ENCODE results near the gene MIXL1.
"Not testable (repeated sequence)": the region's sequence is repeated elsewhere in the genome, so short reads cannot be mapped to it uniquely, and the experiment has no call there.

The MIXL1 gene

DNA sequence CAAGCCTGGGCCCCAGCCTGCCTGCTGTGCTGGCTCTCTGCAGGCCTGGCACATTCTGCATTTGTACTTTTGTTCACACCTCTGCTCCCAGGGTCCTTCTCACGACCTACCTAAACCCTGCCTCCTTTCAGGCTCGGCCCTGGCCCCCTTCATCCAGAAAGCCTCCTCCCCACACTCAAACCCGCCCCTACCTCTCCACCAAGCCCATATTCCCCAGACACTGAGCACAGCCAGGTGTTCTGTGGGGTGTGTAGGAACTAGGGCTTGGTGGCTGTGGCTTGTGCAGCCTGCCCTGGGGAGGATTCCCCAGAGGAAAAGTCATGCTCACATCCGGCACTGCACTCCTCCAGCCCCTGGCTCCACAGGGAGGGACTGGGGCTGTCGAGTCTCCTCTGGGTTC lies 8.2 kb upstream of the MIXL1 start:
- no peak for DNase-seq (ENCODE audit: low read depth in 2 of 2)

DNA sequence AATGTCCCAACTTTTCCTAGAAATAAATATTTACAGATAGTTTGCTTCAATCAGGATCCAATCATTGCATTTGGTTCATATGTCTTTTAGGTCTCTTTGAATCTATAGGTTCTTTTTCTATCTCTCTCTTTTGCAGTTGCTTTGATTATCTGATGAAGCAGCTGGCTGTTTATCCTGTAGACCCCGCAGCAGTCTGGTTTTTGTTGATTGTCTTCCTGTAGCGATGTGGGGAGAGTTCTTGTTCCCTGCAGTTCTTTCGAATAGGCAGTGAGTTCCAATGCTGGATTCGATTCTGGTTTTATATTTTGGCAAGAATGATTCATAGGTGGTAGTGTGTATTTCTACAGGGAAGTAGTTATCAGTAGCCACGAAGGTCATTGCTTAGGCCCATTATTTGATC lies 7.4 kb upstream of the MIXL1 start:
- DNase-seq (ENCODE audit: low read depth in 2 of 2) = no peak

DNA sequence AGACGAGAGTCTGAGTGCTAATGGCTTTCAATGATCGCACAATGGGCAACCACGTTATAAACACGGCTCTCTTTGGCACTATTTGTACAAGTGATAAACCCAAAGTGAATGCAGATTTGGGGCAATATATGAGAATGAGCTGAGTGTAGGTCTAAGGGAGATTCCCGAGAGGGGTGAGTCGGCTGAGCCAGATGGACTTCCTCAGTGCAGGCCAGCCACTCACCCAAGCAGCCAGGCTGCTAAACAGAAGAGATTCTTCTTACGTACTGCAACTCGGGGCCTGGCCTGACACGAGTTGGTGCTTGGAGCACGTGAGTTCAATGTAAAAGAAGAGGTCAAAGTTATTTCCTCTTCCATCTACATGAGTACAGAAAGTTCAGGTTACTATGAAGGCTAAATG lies 6.2 kb upstream of the MIXL1 start:
- no peak for DNase-seq (ENCODE audit: low read depth in 2 of 2)

DNA sequence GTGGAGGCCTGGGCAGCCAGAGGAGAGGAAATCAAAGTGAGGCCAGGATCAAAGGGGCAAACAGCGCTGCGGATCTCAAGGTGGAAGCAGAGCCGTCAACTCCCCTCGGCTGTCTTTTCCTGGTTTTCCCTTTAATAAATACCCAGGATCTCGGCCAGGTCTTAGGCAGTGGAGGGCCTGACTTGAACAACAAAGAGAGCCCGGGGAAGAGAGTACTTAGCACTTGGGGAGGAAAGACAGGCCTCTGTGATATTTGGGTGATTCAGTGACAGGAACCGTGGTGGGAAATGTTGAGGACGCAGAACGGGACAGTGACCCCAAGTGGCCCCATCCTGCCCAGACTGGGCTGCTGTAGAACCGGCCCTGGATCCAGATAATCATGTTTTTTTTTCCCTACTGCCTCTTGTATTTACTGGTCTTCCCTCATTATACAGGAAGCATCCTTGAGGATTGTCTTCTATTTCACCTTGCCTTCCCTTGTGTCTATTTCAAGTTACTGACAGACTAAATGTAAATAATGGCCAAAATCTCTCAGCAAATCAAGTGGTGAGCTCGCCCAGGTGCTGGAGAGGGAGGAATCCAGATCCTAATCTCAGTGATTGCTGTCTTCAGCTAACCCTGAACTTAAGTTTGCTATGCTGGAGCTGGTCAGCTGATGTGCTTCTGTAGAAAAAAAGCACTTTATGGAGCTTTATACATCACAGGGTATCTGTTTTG lies 2.8 kb upstream of the MIXL1 start:
- DNase-seq (ENCODE audit: low read depth in 2 of 2) = no peak

DNA sequence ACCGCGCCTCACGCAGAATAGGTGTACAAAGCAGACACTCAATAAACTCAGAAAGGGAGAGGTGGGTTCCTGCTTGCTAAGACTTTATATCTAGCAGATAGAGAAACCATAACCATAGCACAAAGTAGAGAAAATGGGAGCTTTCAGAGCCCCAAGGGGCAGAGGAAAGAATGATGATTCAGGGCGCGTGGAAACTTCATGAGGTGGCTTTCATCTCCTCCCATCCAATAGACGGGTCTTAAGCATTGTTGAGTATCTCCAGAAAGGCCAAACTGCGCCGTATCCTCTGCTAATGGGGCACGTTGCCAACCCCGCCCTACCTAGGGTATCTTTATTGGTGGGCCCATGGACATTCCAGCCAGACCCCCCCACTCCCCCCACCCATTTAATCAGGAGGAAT lies 778 bp upstream of the MIXL1 start:
- no peak for DNase-seq (ENCODE audit: low read depth in 2 of 2)

DNA sequence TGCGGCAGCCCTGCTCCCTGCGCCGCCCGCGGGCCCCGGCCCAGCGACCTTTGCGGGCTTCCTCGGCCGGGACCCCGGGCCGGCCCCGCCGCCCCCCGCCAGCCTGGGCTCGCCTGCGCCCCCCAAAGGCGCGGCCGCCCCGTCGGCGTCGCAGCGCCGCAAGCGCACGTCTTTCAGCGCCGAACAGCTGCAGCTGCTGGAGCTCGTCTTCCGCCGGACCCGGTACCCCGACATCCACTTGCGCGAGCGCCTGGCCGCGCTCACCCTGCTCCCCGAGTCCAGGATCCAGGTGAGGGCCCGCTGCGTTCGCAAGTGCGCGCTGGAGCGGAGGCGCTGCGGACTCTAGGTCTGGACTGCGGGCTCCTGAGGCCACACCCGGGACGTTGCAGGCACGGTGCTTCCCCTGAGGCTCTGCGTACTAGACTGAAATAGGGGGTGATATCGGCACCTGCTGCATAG lies 351 bp downstream of the MIXL1 start:
- DNase-seq (ENCODE audit: low read depth in 2 of 2) = no peak

DNA sequence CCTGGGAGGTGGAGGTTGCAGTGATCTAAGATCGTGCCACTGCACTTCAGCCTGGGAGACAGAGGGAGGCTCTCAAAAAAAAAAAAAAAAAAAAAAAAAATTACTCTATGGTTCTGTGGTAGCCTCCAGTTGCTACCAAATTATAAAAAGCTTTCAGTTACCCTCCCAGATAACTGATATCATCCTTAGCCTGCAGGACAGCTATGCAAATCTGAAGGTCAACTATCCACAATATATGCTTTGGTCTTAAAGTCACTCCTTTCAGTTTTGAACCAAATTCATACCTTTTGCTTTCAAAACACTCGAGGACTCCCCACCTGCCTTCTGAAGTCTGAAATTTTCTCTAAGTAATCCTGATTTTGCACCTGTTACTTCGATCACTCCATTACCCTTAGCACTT lies 3.1 kb downstream of the MIXL1 start:
- no peak for DNase-seq (ENCODE audit: low read depth in 2 of 2)

DNA sequence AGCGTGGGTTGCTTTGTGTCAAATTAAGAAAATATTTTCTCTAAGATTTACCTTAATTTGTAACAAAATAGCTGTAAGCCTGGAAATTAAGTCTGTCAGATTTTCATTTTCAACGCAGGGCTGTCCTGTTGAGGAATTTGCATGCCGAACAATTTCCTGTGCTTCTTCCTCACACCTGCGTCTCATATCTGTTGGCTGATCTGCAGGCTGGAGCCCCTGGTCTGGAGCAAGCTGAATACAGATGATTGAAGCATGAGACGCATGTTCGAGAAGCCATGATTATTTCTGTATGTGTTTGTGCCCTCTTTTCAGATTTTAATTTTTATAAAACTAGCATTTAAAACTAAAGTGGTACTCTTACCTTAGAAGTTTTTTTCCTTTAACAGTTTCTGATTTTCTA lies 9.8 kb downstream of the MIXL1 start:
- no peak for DNase-seq (ENCODE audit: low read depth in 2 of 2)

DNA sequence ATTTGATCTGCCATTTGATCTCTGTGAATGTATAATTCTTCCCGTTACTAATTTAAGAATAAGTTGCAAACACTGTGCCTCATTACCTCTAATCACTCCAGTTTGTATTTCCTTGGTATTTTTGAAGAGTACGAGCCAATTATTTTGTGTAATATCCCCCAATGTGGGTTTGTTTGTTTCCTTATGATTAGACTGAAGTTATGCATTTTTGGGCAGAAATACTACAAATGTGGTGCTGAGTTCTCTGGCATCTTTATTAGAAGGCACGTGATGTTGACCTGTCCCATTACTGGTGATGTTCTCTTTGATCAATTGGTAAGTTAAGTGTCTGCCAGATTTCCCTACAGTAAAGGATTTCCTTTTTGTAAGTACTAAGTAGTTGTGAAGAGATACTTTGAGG lies 10.3 kb downstream of the MIXL1 start:
- no peak for DNase-seq (ENCODE audit: low read depth in 2 of 2)

DNA sequence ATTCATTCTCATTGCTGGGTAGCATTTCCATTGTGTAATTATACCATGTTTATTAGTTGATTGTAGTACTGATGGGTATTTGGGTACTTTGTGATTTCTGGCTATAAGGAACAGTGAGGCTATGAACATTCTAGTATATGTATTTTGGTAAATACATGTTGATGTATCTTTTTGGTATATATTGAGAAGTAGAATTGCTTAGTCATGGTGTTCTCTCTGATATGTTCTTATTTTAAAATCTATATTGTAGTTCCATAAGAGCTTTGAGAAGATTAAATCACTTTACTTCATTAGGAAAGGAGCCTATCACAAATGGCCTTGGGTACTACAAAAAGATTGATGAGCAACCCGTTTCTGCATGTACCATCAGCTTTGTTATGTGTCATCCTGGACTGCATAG lies 13.4 kb downstream of the MIXL1 start:
- DNase-seq (ENCODE audit: low read depth in 2 of 2) = no peak

DNA sequence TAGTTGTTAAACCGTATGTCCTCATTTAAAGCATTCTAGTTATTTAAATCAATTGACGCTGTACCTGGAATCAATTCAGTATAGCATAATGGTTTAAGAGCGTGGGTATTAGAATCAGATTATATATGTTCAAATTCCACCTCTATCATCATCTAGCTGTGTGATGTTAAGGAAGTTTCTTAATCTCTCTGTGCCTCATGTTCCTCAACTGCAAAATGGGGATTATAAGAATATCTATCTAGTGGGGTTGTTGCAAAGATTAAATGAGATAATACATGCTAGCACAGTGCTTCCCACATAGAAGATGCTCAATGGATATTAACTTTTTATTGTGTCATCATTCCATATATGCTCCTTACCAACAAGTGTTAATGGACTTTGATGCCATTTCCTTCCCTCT lies 16.0 kb downstream of the MIXL1 start:
- DNase-seq (ENCODE audit: low read depth in 2 of 2) = no peak

DNA sequence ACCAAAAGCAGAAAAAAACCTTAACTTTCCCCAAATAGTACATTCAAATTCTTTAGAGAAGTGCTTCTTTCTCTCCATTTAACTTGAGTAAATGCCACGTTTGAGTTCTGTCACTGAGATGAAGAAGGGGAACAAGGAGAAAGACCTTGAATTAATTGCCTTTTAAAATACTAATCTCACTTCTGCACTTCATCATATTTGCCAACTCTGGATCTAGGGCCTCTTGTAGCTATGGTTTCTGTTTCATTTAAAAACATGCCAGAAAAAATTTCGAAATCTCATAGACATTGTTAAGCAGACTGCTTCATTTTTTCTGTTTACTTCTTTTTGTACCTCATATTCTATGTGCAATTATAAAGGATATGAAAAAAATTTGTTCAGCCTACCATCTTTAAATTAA lies 24.6 kb downstream of the MIXL1 start:
- no peak for DNase-seq (ENCODE audit: low read depth in 2 of 2)

DNA sequence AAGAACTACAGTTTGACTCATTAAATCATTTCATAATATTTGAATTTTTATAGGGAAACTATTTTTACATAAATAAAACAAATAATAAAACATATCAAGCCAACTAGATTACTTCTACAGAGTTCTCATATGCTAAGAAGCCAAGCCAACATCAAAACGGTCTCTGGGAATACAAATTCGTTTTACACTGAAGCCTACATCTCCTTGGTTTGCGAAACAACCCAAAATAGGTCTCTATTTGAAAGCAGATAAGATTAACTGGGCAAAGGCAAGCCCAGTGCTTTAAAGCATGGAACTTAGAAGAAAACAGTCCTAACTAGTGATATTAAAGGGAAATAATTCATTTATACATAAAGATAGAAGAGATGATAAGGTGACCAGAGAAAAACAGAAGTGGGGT lies 25.3 kb downstream of the MIXL1 start:
- DNase-seq (ENCODE audit: low read depth in 2 of 2) = no peak

DNA sequence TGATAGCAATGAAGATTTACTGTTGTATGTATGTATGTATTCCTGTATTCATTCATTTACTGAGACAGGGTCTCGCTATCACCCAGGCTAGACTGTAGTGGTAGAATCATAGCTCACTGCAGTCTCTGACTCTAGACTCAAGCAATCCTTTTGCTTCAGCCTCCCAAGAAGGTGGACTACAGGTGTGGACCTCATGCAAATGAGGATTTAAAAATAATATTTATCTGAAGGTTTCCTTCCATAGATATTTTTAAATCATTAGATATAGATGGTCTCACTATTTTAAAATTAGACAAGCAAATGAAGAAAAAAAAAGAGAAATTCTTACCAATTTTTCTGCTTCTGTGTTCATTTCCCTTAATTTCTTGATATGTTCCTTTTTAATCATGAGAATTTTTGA lies 27.0 kb downstream of the MIXL1 start:
- no peak for DNase-seq (ENCODE audit: low read depth in 2 of 2)

DNA sequence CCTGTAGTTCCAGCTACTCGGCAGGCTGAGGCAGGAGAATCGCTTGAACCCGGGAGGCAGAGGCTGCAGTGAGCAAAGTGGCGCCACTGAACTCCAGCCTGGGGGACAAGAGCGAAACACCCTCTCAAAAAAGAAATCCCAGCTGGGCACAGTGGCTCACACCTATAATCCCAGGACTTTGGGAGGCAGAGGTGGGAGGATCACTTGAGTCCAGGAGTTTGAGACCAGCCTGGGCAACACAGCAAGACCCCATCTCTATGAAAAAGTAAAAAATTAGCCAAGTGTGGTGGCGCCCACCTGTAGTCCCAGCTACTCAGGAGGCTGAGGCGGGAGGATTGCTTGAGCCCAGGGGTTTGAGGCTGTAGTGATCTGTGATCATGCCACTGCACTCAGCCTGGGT lies 29.4 kb downstream of the MIXL1 start:
- DNase-seq (ENCODE audit: low read depth in 2 of 2) = not testable (repeated sequence)

DNA sequence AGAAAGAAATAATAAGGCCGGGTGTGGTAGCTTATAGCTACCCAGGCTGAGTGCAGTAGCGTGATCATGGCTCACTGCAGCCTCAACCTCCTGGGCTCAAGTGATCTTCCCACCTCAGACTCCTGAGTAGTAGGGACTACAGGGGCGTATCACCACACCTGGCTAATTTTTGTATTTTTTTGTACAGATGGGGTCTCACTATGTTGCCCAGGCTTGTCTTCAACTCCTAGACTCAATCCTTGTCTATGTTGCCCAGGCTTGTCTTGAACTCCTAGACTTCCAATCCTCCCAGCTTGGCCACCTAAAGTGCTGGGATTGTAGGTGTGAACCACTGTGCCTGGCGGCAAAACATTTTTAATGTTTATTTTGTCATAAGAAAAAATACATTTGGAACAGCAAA lies 30.5 kb downstream of the MIXL1 start:
- DNase-seq (ENCODE audit: low read depth in 2 of 2) = no peak

DNA sequence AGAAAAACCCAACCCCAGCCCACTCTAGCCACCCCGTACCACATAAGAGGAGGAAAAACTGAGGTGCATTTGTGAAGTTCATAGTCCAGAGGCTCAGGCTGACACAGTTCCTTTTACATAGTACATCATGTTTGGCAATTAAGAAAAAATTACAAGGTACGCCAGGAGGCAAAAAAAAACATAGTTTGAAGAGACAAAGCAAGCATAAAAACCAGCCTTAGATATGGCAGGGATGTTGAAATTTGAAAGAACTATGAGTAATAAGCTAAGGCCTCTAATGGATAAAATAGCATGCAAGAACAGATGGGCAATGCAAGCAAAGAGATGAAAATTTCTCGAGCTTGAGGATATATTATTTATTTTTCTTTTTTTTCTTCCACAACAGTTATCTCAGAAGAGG lies 31.9 kb downstream of the MIXL1 start:
- no peak for DNase-seq (ENCODE audit: low read depth in 2 of 2)

DNA sequence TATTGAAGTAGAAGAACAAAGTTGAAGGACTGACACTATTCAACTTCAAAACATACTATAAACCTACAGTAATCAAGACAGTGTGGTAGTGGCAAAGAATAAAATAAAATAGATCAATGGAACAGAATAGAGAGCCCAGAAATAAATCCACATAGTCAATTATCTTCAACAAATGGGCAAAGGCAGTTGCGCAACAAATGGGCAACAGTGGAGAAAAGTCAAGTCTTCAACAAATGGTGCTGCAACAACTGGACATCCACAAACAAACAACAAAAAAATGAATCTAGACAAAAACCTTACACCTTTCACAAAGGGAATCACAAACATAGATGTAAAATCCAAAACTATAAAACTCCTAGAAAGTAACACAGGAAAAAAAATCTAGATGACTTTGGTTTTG lies 38.4 kb downstream of the MIXL1 start:
- DNase-seq (ENCODE audit: low read depth in 2 of 2) = no peak

DNA sequence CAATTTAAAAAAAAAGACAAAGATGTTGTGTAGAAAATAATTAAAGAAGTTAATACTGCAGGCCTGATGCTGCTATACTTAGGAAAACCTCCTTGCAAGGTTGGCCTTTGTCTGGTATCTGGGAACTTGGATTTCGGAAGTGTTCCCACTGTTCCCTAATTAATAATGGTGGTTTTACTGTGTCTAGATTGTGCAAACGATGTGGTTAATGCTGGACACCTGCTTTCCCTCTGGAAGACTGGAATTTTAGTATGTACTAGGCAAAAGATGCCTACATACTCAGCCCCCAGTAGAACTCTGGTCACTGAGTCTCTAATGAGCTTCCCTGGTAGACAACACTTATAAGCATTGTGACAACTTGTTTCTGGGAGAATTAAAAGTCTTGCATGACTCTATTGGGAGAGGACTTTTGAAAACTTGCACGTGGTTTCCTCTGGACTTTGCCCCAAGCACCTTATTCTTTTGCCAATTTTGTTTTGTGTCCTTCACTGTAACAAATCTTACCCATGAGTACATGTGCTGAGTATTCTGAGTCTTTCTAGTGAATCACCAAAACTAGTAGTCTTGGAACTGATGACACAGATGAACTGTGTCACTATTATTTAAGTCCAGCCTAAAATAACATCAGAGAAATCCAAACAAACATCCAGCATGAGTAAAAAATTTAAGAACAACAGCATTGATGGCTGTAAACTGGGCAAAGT lies 45.1 kb downstream of the MIXL1 start:
- DNase-seq (ENCODE audit: low read depth in 2 of 2) = no peak

DNA sequence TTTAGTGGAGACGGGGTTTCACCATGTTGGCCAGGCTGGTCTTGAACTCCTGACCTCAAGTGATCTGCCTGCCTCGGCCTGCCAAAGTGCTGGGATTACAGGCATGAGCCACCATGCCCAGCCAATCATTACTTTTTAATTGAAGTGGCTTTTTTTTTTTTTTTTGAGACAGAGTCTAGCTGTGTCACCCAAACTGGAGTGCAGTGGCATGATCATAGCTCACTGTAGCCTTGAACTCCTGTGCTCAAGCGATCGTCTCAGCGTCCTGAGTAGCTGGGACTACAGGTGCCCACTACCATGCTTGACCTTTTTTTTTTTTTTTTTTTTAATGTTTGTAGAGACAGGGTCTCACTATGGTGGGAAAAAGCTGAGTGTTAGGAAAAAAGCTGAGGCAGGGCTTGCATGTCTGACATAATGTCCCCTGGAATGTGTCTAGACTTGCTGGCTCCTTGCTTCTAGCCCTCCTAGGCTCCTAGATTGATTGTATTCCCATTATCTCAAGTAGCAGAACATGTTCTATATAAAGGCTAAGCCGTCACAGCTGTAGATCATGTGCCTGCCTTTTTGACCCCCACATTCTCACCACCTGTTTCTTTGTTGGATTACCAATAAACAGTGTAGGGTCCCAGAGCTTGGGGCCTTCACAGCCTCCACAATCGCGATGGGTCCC lies 48.9 kb downstream of the MIXL1 start:
- not testable (repeated sequence) for DNase-seq (ENCODE audit: low read depth in 2 of 2)

DNA sequence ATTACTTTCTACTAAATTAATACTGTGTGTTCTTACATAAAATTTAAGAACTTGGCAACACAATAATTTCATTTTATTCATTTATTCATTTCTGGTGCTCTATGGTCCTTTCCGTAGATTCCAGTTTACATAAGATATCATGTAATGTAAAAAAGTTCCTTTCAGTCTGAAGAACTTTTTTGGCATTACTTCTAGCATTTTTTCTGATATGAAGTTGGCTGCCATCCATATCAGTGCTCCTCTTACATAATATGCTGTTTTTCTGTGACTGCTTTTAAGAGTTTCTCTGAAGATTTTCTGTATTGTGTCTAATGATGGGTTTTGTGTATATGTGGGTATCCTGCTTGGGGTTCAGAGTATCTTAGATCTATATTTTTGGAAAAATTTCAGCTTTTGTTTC lies 50.7 kb downstream of the MIXL1 start:
- no peak for DNase-seq (ENCODE audit: low read depth in 2 of 2)

DNA sequence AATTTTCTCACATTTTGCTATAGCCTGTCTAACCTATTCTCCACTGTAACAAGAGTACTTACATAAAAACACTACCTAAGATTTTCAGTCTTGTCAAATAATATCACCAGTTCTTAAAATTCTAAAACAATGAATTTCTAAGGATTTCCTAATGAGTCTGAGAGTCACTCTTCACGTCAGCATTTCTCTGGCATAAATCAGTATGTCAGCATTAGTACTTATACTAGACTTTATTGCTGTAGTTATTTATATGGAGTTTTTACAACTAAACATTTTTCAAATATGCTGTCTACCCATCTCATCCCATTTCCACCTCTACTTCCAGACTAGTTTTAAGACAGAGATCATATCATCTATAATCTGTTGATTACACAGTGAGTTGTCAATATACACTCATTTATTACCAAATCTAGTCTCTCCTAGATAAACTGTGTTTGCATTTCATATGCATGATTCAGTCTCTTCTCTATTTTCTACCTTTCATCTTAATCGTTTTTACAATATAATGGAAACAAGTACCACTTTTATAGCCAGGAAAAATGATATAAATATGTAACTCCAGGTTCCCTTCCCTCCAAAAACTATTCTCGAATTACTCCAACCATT lies 52.7 kb downstream of the MIXL1 start:
- no peak for DNase-seq (ENCODE audit: low read depth in 2 of 2)

Data from stimulated activated CD4-positive, alpha-beta T cell treated with anti-CD3 and anti-CD28 coated beads, Interleukin-1b, Interleukin-23, amount 100 ng/mL, for 1 hour (primary cell).